ENCODE measurements around the gene SRP14. TPM values are rescaled to one million over a fixed set of nuclear protein-coding genes. Genes with fewer than 3 reads are reported as not detected.
A peak's percentile ranks its signal among the peaks of the same experiment; 100 is the strongest.
"Not testable (repeated sequence)": the region's sequence is repeated elsewhere in the genome, so short reads cannot be mapped to it uniquely, and the experiment has no call there.

Gene SRP14
- total and polyA plus RNA-seq, 4 donors = 136 to 421 (median 272) TPM

GRCh38 chr15:40040770-40041169, 1.8 kb upstream of the SRP14 start:
- Histone ChIP-seq H3K4me1 (ENCODE audit: control insufficient read depth in 5 of 5, insufficient read depth in 5 of 5, low read length in 5 of 5) (peaks cover 4 to 29% (median 9%) of the 10 kb centered on the region in 5 donors), H3K4me3 (no peak overlapping the region), H3K36me3 (ENCODE audit: control insufficient read depth in 4 of 4, insufficient read depth in 4 of 4, low read length in 4 of 4) (peaks cover 7 to 18% (median 8%) of the 10 kb centered on the region in 4 donors), H3K9me3 (ENCODE audit: control insufficient read depth in 4 of 4, insufficient read depth in 3 of 4, low read length in 3 of 4) (no peaks in the 10 kb centered on the region), H3K27me3 (ENCODE audit: control insufficient read depth in 3 of 3, insufficient read depth in 3 of 3, low read length in 2 of 3) (no peaks in the 10 kb centered on the region), H3K27ac (ENCODE audit: low read depth in 1 of 2, low read length in 1 of 2) (peak overlapping the region in 1 of 2 donors; percentile 27), H3K9ac (ENCODE audit: insufficient read depth in 1 of 2, low read length in 2 of 2) (no peak overlapping the region)
- ATAC-seq (ENCODE audit: insufficient read depth, low FRiP score) (no peak), DNase-seq (no peak)
- WGBS, 2 donors = 83 to 84% methylated on average over 3 of the region's 3 CpGs
- TF ChIP-seq, protein P1, sequence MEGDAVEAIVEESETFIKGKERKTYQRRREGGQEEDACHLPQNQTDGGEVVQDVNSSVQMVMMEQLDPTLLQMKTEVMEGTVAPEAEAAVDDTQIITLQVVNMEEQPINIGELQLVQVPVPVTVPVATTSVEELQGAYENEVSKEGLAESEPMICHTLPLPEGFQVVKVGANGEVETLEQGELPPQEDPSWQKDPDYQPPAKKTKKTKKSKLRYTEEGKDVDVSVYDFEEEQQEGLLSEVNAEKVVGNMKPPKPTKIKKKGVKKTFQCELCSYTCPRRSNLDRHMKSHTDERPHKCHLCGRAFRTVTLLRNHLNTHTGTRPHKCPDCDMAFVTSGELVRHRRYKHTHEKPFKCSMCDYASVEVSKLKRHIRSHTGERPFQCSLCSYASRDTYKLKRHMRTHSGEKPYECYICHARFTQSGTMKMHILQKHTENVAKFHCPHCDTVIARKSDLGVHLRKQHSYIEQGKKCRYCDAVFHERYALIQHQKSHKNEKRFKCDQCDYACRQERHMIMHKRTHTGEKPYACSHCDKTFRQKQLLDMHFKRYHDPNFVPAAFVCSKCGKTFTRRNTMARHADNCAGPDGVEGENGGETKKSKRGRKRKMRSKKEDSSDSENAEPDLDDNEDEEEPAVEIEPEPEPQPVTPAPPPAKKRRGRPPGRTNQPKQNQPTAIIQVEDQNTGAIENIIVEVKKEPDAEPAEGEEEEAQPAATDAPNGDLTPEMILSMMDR (IDR thresholded peaks at IDR 0.05; ENCODE audit: control extremely low read depth, extremely low read depth) = no peak

- H3K4me3 ChIP-seq = no peak overlapping the region
- H3K27ac ChIP-seq (ENCODE audit: low read depth in 1 of 2, low read length in 1 of 2) = peak overlapping the region in 1 of 2 donors; percentile 81
- no peak overlapping the region for H3K9ac ChIP-seq (ENCODE audit: insufficient read depth in 1 of 2, low read length in 2 of 2)
- TF ChIP-seq, protein P1 (IDR thresholded peaks at IDR 0.05; ENCODE audit: control extremely low read depth, extremely low read depth) = no peak
- no peak for ATAC-seq (ENCODE audit: insufficient read depth, low FRiP score)
- peaks cover 4 to 26% (median 9%) of the 10 kb centered on the region in 5 donors for H3K4me1 ChIP-seq (ENCODE audit: control insufficient read depth in 5 of 5, insufficient read depth in 5 of 5, low read length in 5 of 5)
- H3K9me3 ChIP-seq (ENCODE audit: control insufficient read depth in 4 of 4, insufficient read depth in 3 of 4, low read length in 3 of 4) = no peaks in the 10 kb centered on the region
- H3K36me3 ChIP-seq (ENCODE audit: control insufficient read depth in 4 of 4, insufficient read depth in 4 of 4, low read length in 4 of 4) = peaks cover 7 to 18% (median 8%) of the 10 kb centered on the region in 4 donors
- WGBS, 2 donors = 51 to 55% methylated on average over 6 of the region's 6 CpGs
- no peak for DNase-seq
- H3K27me3 ChIP-seq (ENCODE audit: control insufficient read depth in 3 of 3, insufficient read depth in 3 of 3, low read length in 2 of 3) = no peaks in the 10 kb centered on the region
Measured at GRCh38 chr15:40040293-40040635, 1.3 kb upstream of the SRP14 start.

- H3K9ac ChIP-seq (ENCODE audit: insufficient read depth in 1 of 2, low read length in 2 of 2) = peak overlapping the region; percentile 96 to 97
- DNase-seq = peak in 2 of 3 donors; percentile 48 to 57
- TF ChIP-seq, protein P1 (IDR thresholded peaks at IDR 0.05; ENCODE audit: control extremely low read depth, extremely low read depth) = no peak
- WGBS, 2 donors = 2% methylated on average over 18 of the region's 18 CpGs
- no peak for ATAC-seq (ENCODE audit: insufficient read depth, low FRiP score)
- peaks cover 12 to 28% (median 15%) of the 10 kb centered on the region in 4 donors for H3K36me3 ChIP-seq (ENCODE audit: control insufficient read depth in 4 of 4, insufficient read depth in 4 of 4, low read length in 4 of 4)
- no peaks in the 10 kb centered on the region for H3K27me3 ChIP-seq (ENCODE audit: control insufficient read depth in 3 of 3, insufficient read depth in 3 of 3, low read length in 2 of 3)
- peaks cover 4 to 18% (median 9%) of the 10 kb centered on the region in 5 donors for H3K4me1 ChIP-seq (ENCODE audit: control insufficient read depth in 5 of 5, insufficient read depth in 5 of 5, low read length in 5 of 5)
- H3K9me3 ChIP-seq (ENCODE audit: control insufficient read depth in 4 of 4, insufficient read depth in 3 of 4, low read length in 3 of 4) = no peaks in the 10 kb centered on the region
- H3K27ac ChIP-seq (ENCODE audit: low read depth in 1 of 2, low read length in 1 of 2) = peak overlapping the region; percentile 95 to 98
- H3K4me3 ChIP-seq = peak overlapping the region; percentile 95
Measured at GRCh38 chr15:40038275-40038637, 725 bp downstream of the SRP14 start.

DNA sequence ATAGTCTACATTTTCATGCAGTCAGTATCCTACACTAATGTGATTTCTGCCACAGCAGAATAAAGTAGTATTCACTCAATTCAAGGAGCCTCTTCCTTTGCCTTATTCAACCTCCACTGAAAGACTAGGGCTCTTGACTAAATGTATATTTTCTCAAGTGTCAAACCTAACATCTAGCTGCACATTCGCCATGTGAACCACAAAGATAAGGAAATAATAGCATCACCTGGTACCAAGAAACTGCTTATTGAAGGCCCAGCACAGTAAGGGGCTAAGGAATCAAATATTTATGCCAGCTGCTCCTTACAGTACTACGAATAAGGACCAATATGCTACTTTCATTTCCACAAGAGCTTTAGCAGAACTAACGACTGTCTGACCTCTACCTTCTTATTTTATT, 1.3 kb downstream of the SRP14 start:
- ATAC-seq (ENCODE audit: insufficient read depth, low FRiP score) = no peak
- peak overlapping the region in 1 of 2 donors; percentile 95 for H3K27ac ChIP-seq (ENCODE audit: low read depth in 1 of 2, low read length in 1 of 2)
- TF ChIP-seq, protein P1 (IDR thresholded peaks at IDR 0.05; ENCODE audit: control extremely low read depth, extremely low read depth) = no peak

DNA sequence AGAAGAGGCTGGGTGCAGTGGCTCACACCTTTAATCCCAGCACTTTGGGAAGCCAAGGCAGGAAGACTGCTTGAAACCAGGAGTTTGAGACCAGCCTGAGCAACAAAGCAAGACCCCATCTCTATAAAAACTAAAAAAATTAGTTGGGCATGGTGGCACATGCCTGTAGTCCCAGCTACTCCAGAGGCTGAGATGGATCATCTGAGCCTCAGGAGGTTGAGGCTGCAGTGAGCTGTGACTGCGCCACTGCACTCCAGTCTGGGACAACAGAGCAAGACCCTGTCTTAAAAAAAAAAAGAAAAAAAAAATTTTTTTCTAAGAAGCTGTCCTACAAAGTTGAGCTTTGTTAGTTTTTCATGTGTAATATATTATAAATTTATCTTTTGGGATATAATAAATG, 3.8 kb downstream of the SRP14 start:
- H3K4me3 ChIP-seq; H3K27me3 ChIP-seq (ENCODE audit: control insufficient read depth in 3 of 3, insufficient read depth in 3 of 3, low read length in 2 of 3); DNase-seq; ATAC-seq (ENCODE audit: insufficient read depth, low FRiP score); H3K27ac ChIP-seq (ENCODE audit: low read depth in 1 of 2, low read length in 1 of 2); H3K9ac ChIP-seq (ENCODE audit: insufficient read depth in 1 of 2, low read length in 2 of 2); H3K9me3 ChIP-seq (ENCODE audit: control insufficient read depth in 4 of 4, insufficient read depth in 3 of 4, low read length in 3 of 4): not testable (repeated sequence)
- Histone ChIP-seq H3K4me1 (ENCODE audit: control insufficient read depth in 5 of 5, insufficient read depth in 5 of 5, low read length in 5 of 5) (peaks cover 2 to 17% (median 12%) of the 10 kb centered on the region in 5 donors), H3K36me3 (ENCODE audit: control insufficient read depth in 4 of 4, insufficient read depth in 4 of 4, low read length in 4 of 4) (peaks cover 18 to 44% (median 28%) of the 10 kb centered on the region in 4 donors)
- 98 to 100% methylated on average over 1 of the region's 1 CpG for WGBS, 2 donors

More for the DNA sequence above, 1.3 kb downstream of the SRP14 start:
- no peak overlapping the region for H3K4me3 ChIP-seq
- H3K9ac ChIP-seq (ENCODE audit: insufficient read depth in 1 of 2, low read length in 2 of 2) = peak overlapping the region; percentile 96 to 97
- no peak for DNase-seq
- H3K36me3 ChIP-seq (ENCODE audit: control insufficient read depth in 4 of 4, insufficient read depth in 4 of 4, low read length in 4 of 4) = peaks cover 12 to 30% (median 15%) of the 10 kb centered on the region in 4 donors
- H3K27me3 ChIP-seq (ENCODE audit: control insufficient read depth in 3 of 3, insufficient read depth in 3 of 3, low read length in 2 of 3) = no peaks in the 10 kb centered on the region
- WGBS, 2 donors = 34 to 35% methylated on average over 3 of the region's 3 CpGs
- no peaks in the 10 kb centered on the region for H3K9me3 ChIP-seq (ENCODE audit: control insufficient read depth in 4 of 4, insufficient read depth in 3 of 4, low read length in 3 of 4)
- peaks cover 4 to 18% (median 9%) of the 10 kb centered on the region in 5 donors for H3K4me1 ChIP-seq (ENCODE audit: control insufficient read depth in 5 of 5, insufficient read depth in 5 of 5, low read length in 5 of 5)

All from lung (tissue), 12 donors.